ENCODE results near the gene SH2D5.
A peak's percentile ranks its signal among the peaks of the same experiment; 100 is the strongest.

Gene SH2D5

GRCh38 chr1:20717452-20718342 lies 14.8 kb downstream of the SH2D5 start, which contains the start of gene KIF17 (continued):
- TF ChIP-seq ZNF658 (tag by site-specific recombination; IDR thresholded peaks at IDR 0.05) (no peak), ZNF654 (tag by site-specific recombination; IDR thresholded peaks at IDR 0.05; ENCODE audit: low read depth) (no peak), MZF1 (tag by site-specific recombination; IDR thresholded peaks at IDR 0.05; ENCODE audit: borderline replicate concordance) (no peak), ZNF335 (tag by site-specific recombination; conservative IDR thresholded peaks at IDR 0.05) (peak; percentile 83), ZNF629 (tag by site-specific recombination; IDR thresholded peaks at IDR 0.05) (peak; percentile 76), KLF10 (tag by site-specific recombination; IDR thresholded peaks at IDR 0.05) (peak; percentile 13; the same call in 1 of the 2 replicates), ZNF449 (tag by site-specific recombination; IDR thresholded peaks at IDR 0.05) (peak; percentile 77)

GRCh38 chr1:20716232-20716631 lies 16.3 kb downstream of the SH2D5 start:
- Histone ChIP-seq H3K36me3 (ENCODE audit: control insufficient read depth in 2 of 2, insufficient read depth in 1 of 2, low read length in 2 of 2) (no peaks in the 10 kb centered on the region), H3K9me3 (ENCODE audit: control insufficient read depth, insufficient read depth, low read depth, low read length) (no peaks in the 10 kb centered on the region), H3K4me3 (ENCODE audit: low read depth, low read length) (no peak overlapping the region), H3K27ac (ENCODE audit: extremely low read depth, low read depth, low read length) (no peak overlapping the region), H3K4me1 (ENCODE audit: control insufficient read depth, insufficient read depth, low read length) (no peaks in the 10 kb centered on the region)
- ChIA-PET CTCF (interaction anchor here (0.6 to 1.3 kb wide), 3 partner anchors 18 to 411 kb away, joined by 4 to 7 read pairs (median 4); no protein-coding TSS in a partner anchor), POLR2A (interaction anchor here (0.7 kb wide), 2 partner anchors 52 to 298 kb away, joined by 3 to 6 read pairs; no protein-coding TSS in a partner anchor)
- TF ChIP-seq ELK4 (IDR thresholded peaks at IDR 0.05; ENCODE audit: borderline replicate concordance, low read depth, low read length) (no peak), ZNF48 (tag by site-specific recombination; IDR thresholded peaks at IDR 0.05) (no peak)

- Histone ChIP-seq H3K9me3 (ENCODE audit: control insufficient read depth, insufficient read depth, low read depth, low read length) (no peaks in the 10 kb centered on the region), H3K36me3 (ENCODE audit: control insufficient read depth in 2 of 2, insufficient read depth in 1 of 2, low read length in 2 of 2) (no peaks in the 10 kb centered on the region), H3K27ac (ENCODE audit: extremely low read depth, low read depth, low read length) (no peak overlapping the region), H3K4me1 (ENCODE audit: control insufficient read depth, insufficient read depth, low read length) (no peaks in the 10 kb centered on the region), H3K4me3 (ENCODE audit: low read depth, low read length) (no peak overlapping the region)
- ChIA-PET POLR2A (interaction anchor here (0.7 kb wide), 2 partner anchors 53 to 299 kb away, joined by 3 to 6 read pairs; no protein-coding TSS in a partner anchor), CTCF (interaction anchor here (0.7 to 1.3 kb wide), 2 partner anchors 19 to 140 kb away, joined by 3 to 7 read pairs; no protein-coding TSS in a partner anchor)
- TF ChIP-seq ZNF23 (tag by site-specific recombination; IDR thresholded peaks at IDR 0.05; ENCODE audit: borderline replicate concordance): no peak
- no peak for TF ChIP-seq ZNF404 (tag by site-specific recombination; IDR thresholded peaks at IDR 0.05)
- no peak for TF ChIP-seq ZBTB48 (tag by site-specific recombination; IDR thresholded peaks at IDR 0.05)
- TF ChIP-seq ZNF394 (tag by site-specific recombination; IDR thresholded peaks at IDR 0.05; ENCODE audit: borderline replicate concordance): no peak
- TF ChIP-seq ZNF664 (tag by site-specific recombination; IDR thresholded peaks at IDR 0.05): no peak
- TF ChIP-seq ZBTB1 (tag by site-specific recombination; IDR thresholded peaks at IDR 0.05): no peak
- no peak for TF ChIP-seq ZNF18 (tag by site-specific recombination; IDR thresholded peaks at IDR 0.05)
- TF ChIP-seq ZNF223 (tag by site-specific recombination; IDR thresholded peaks at IDR 0.05): no peak
- TF ChIP-seq ZNF660 (tag by site-specific recombination; IDR thresholded peaks at IDR 0.05): no peak
- no peak for TF ChIP-seq PATZ1 (tag by site-specific recombination; IDR thresholded peaks at IDR 0.05)
These were observed 17.1 kb downstream of the SH2D5 start for GRCh38 chr1:20715406-20715805.
